ENCODE data around the gene UROC1.

The UROC1 gene

DNA sequence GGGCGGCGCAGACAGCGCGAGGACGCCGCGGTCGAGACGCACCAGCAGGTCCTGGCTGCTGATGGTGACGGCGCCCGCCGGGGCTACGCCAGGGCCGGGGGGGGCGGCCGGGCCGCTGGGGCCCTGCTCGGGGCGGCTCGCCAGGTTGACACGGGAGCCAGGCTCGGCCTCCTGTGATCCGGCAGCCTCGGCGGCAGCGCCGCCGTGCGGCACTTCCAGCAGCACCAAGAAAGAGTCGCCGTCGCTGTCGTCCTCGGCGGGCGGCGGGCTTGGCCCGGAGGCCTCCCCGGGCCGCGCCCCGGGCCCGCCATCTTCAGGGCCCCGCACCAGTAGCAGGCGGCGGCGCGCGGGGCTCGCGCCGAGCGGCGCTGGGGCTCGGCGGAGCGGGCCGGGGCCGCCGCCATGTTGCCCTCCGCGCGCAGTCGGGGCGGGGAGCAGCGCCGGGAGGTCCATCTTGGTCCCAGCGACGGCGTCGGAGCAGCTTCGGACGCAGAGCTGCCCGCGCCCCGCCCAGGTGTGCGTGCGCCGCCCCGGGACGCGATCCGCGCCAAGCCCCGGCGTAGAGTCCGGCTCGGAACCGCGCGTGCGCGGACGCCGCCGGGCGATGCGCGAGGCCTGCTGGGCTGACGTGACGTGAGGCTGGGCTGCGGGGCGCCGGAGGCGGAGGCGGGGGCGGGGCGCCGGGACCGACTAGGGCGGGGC, 42.0 kb downstream of the UROC1 start, which contains the start of gene ZXDC:
Gene ZXDC, minus strand, starts transcription at position 479 of the 702 bp plus-strand sequence. Its CDS starts 26 bp downstream, at position 453.
- Histone ChIP-seq H3K9ac (ENCODE audit: insufficient read length, low read depth) (peak within 1 kb of the TSS; percentile 98), H3K4me3 (ENCODE audit: insufficient read length, low read depth) (peak within 1 kb of the TSS; percentile 91), H3K4me1 (ENCODE audit: insufficient read depth, insufficient read length) (peaks cover 14% of the 10 kb centered on the region), H3K27me3 (ENCODE audit: insufficient read depth, insufficient read length) (no peaks in the 10 kb centered on the region), H3K9me3 (ENCODE audit: insufficient read depth, low read length) (no peaks in the 10 kb centered on the region), H3K36me3 (ENCODE audit: insufficient read depth, insufficient read length, low read length) (peaks cover 38% of the 10 kb centered on the region)
- no peak for TF ChIP-seq SUZ12 (IDR thresholded peaks at IDR 0.05; ENCODE audit: extremely low read depth, insufficient read depth, insufficient read length)
- TF ChIP-seq ZNF274 (IDR thresholded peaks at IDR 0.05; ENCODE audit: low read depth, low read length), result no peak
- TF ChIP-seq YY1 (IDR thresholded peaks at IDR 0.05; ENCODE audit: insufficient read depth, insufficient read length), result peak; percentile 32
- peak; percentile 89 for DNase-seq (ENCODE audit: low read depth, low spot score)

DNA sequence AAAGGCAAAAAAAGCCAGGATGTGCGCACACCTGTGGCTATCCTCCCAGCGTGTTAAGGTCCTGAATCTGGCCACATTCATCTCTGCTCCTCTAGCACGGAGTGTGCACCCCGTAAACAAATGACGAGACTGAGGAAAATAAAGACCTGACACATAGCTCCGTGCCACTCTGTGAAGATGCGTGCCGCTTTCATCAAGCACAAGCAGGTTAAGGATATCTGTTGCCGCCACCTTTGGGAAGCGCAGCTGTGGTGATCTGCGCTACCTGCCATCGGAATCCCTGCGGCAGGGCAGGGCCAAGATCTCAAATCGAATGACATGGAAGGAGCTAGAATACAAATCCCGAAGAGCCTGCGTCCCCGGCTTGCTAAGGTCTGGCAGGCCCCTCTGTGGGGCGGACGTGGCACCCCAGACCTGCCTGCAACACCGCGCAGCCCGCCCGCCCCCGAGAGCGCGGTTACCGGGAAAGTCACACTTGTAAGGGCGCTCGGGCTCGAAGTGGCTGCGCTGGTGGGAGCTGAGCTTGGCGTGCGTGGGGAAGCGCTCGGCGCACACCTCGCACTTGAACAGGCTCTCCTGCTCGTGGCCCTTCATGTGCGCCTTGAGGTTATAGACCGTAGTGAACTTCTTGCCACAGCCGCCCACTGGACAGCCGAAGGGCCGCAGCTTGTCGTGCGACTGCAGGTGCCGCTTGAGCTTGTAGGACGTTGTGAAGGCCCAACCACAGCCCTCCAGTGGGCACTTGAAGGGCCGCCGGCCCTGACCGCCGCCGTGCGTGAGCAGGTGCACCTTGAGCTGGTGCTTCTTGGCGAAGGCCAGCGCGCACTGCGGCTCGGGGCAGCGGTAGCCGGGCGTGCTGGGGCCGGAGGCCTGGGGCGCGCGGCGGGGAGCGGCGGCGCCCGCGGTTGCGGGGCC, 42.8 kb downstream of the UROC1 start:
- Histone ChIP-seq H3K27me3 (ENCODE audit: insufficient read depth, insufficient read length) (no peaks in the 10 kb centered on the region), H3K4me3 (ENCODE audit: insufficient read length, low read depth) (peak overlapping the region; percentile 91), H3K9ac (ENCODE audit: insufficient read length, low read depth) (peak overlapping the region; percentile 98), H3K4me1 (ENCODE audit: insufficient read depth, insufficient read length) (peaks cover 14% of the 10 kb centered on the region), H3K9me3 (ENCODE audit: insufficient read depth, low read length) (no peaks in the 10 kb centered on the region), H3K36me3 (ENCODE audit: insufficient read depth, insufficient read length, low read length) (peaks cover 46% of the 10 kb centered on the region)
- peak; percentile 23 for DNase-seq (ENCODE audit: low read depth, low spot score)
- TF ChIP-seq ZNF274 (IDR thresholded peaks at IDR 0.05; ENCODE audit: low read depth, low read length) (no peak), SUZ12 (IDR thresholded peaks at IDR 0.05; ENCODE audit: extremely low read depth, insufficient read depth, insufficient read length) (no peak), YY1 (IDR thresholded peaks at IDR 0.05; ENCODE audit: insufficient read depth, insufficient read length) (no peak)

DNA sequence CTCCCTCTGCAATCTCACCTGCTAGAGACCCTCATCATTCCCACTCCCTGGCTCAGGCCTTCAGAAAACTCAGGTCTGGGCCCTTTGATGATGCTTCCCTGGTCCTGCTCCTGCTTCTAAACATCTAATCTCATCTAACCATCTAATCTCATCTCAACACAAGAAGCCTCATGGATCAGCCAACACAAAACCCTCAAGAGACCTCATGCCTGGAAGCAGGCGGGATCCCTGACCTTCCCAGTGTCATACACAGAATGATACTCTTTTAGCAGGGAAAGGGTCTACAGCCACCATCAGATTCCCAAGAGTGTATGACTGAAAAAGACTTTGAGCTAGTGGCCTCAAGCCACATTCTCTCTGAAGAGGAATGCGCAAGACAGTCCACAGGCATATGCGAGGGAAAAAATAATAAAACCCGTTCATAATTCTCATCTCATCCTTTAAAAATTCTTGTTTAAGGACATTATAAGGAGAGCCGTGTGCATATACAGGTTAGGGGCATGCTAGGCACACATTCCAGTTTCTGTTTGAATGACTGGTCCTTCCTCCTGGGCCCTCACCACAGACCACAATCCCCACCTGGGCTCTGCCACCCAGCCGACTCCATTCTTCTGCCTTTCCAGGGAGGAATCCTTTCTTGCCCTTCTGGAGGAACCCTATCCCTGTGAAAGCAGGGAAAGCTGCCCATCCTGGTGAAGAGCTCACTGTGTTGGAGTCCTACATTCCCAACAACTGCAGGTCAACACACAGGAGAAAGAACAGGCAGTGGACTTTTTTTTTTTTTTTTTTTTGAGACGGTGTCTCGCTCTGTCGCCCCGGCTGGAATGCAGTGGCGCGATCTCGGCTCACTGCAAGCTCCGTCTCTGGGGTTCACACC, 44.0 kb downstream of the UROC1 start:
- peak overlapping the region; percentile 29 for H3K9ac ChIP-seq (ENCODE audit: insufficient read length, low read depth)
- no peak overlapping the region for H3K4me3 ChIP-seq (ENCODE audit: insufficient read length, low read depth)
- H3K9me3 ChIP-seq (ENCODE audit: insufficient read depth, low read length), result no peaks in the 10 kb centered on the region
- H3K27me3 ChIP-seq (ENCODE audit: insufficient read depth, insufficient read length), result no peaks in the 10 kb centered on the region
- DNase-seq (ENCODE audit: low read depth, low spot score), result no peak
- peaks cover 58% of the 10 kb centered on the region for H3K36me3 ChIP-seq (ENCODE audit: insufficient read depth, insufficient read length, low read length)
- no peak for TF ChIP-seq SUZ12 (IDR thresholded peaks at IDR 0.05; ENCODE audit: extremely low read depth, insufficient read depth, insufficient read length)
- TF ChIP-seq ZNF274 (IDR thresholded peaks at IDR 0.05; ENCODE audit: low read depth, low read length), result no peak
- no peak for TF ChIP-seq YY1 (IDR thresholded peaks at IDR 0.05; ENCODE audit: insufficient read depth, insufficient read length)
- peaks cover 14% of the 10 kb centered on the region for H3K4me1 ChIP-seq (ENCODE audit: insufficient read depth, insufficient read length)

DNA sequence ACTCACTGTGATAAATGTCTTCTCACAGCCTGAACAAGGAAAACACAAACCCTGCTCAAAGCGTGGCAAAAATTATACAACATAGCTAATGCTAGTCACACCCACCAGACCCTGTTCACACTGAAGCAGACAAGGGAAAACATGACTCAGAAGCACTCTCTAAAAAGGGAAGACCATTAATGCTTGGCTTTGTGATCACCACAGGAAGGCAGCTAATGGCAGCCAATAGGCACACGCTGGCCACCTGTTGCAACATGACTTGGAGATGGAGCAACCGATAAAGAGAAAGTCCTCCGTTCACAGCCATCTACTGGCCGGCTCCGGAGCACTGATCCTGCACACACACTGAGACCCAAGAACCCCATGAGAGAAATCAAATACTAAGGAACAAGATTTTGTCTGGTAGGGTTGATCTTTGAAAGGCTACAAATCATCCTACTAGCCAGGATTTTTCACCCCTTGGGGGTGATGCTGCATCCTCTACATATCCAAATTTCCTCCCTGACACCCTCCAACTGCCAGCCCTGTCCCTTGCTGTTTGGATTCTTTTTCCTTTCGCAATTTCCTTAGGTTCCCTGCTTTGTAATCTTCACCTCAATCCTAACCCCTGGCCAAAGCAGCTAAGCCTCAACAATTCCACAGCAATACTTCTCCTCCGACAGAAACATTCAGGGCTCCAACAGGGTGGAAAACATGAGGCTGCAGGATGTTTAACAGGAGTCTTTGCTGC, 45.1 kb downstream of the UROC1 start:
- H3K27me3 ChIP-seq (ENCODE audit: insufficient read depth, insufficient read length), result no peaks in the 10 kb centered on the region
- H3K9me3 ChIP-seq (ENCODE audit: insufficient read depth, low read length), result no peaks in the 10 kb centered on the region
- H3K9ac ChIP-seq (ENCODE audit: insufficient read length, low read depth), result no peak overlapping the region
- peaks cover 69% of the 10 kb centered on the region for H3K36me3 ChIP-seq (ENCODE audit: insufficient read depth, insufficient read length, low read length)
- H3K4me3 ChIP-seq (ENCODE audit: insufficient read length, low read depth), result no peak overlapping the region
- TF ChIP-seq SUZ12 (IDR thresholded peaks at IDR 0.05; ENCODE audit: extremely low read depth, insufficient read depth, insufficient read length) (no peak), YY1 (IDR thresholded peaks at IDR 0.05; ENCODE audit: insufficient read depth, insufficient read length) (no peak), ZNF274 (IDR thresholded peaks at IDR 0.05; ENCODE audit: low read depth, low read length) (no peak)
- DNase-seq (ENCODE audit: low read depth, low spot score), result no peak
- H3K4me1 ChIP-seq (ENCODE audit: insufficient read depth, insufficient read length), result peaks cover 14% of the 10 kb centered on the region

DNA sequence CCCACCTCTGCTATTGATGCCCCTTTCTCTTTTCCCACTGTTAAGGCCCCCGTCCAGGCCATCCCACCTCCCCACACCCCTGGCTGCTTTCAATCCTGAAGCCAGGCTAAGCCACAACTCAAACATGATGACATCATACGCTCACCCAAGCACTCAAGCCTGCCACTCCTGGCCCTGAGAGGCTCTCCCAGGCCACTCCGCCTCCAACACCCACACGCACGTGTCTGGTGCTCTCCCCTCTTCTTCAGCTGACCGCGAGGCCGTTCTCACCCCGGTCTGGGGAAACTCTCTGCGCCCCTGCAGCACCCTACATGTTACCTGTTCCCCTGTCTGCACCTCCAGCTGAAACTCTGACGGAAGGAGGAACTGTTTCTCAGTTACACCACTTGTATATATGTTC, 48.1 kb downstream of the UROC1 start:
- no peak for DNase-seq (ENCODE audit: low read depth, low spot score)
- Histone ChIP-seq H3K9me3 (ENCODE audit: insufficient read depth, low read length) (no peaks in the 10 kb centered on the region), H3K36me3 (ENCODE audit: insufficient read depth, insufficient read length, low read length) (peaks cover 97% of the 10 kb centered on the region), H3K4me3 (ENCODE audit: insufficient read length, low read depth) (no peak overlapping the region), H3K27me3 (ENCODE audit: insufficient read depth, insufficient read length) (no peaks in the 10 kb centered on the region), H3K9ac (ENCODE audit: insufficient read length, low read depth) (no peak overlapping the region), H3K4me1 (ENCODE audit: insufficient read depth, insufficient read length) (peaks cover 11% of the 10 kb centered on the region)
- TF ChIP-seq ZNF274 (IDR thresholded peaks at IDR 0.05; ENCODE audit: low read depth, low read length), result no peak
- TF ChIP-seq YY1 (IDR thresholded peaks at IDR 0.05; ENCODE audit: insufficient read depth, insufficient read length), result no peak
- TF ChIP-seq SUZ12 (IDR thresholded peaks at IDR 0.05; ENCODE audit: extremely low read depth, insufficient read depth, insufficient read length), result no peak

Measured in NT2/D1 (cell line).